ENCODE results near the gene BST1.

Gene BST1

GRCh38 chr4:15753081-15753480, 50.2 kb downstream of the BST1 start:
- no peak for DNase-seq

- DNase-seq, result no peak
These were observed 50.9 kb downstream of the BST1 start for GRCh38 chr4:15753786-15754185.

- DNase-seq, result peak; percentile 61
These were observed 51.5 kb downstream of the BST1 start for GRCh38 chr4:15754323-15754722.

GRCh38 chr4:15755321-15756155, 52.7 kb downstream of the BST1 start:
- DNase-seq, result peak; percentile 47

- peak; percentile 94 for DNase-seq
These were observed 53.5 kb downstream of the BST1 start for GRCh38 chr4:15756361-15756861.

GRCh38 chr4:15757054-15757453, 54.2 kb downstream of the BST1 start:
- no peak for DNase-seq

- no peak for DNase-seq
These were observed 55.4 kb downstream of the BST1 start for GRCh38 chr4:15758294-15758693.

- peak; percentile 70 for DNase-seq
These were observed 59.6 kb downstream of the BST1 start for GRCh38 chr4:15762460-15762859.

GRCh38 chr4:15765391-15765790, 62.5 kb downstream of the BST1 start:
- no peak for DNase-seq

- DNase-seq, result peak; percentile 66
These were observed 63.2 kb downstream of the BST1 start for GRCh38 chr4:15765910-15766697.

GRCh38 chr4:15766821-15767220, 64.0 kb downstream of the BST1 start:
- no peak for DNase-seq

- no peak for DNase-seq
These were observed 66.3 kb downstream of the BST1 start for GRCh38 chr4:15769202-15769601.

- no peak for DNase-seq
These were observed 68.6 kb downstream of the BST1 start for GRCh38 chr4:15771216-15772058.

GRCh38 chr4:15774020-15774420, 71.2 kb downstream of the BST1 start:
- peak; percentile 69 for DNase-seq

GRCh38 chr4:15776871-15777648, 74.2 kb downstream of the BST1 start:
- DNase-seq, result no peak

- no peak for DNase-seq
These were observed 74.9 kb downstream of the BST1 start for GRCh38 chr4:15777697-15778288.

GRCh38 chr4:15778289-15779241, 75.7 kb downstream of the BST1 start, which contains the start of gene CD38:
TSS of gene CD38 (plus strand) at chr4:15778328. CDS start at chr4:15778415, 87 bp downstream.
- peak; percentile 86 for DNase-seq

GRCh38 chr4:15779306-15779705, 76.4 kb downstream of the BST1 start:
- peak; percentile 44 for DNase-seq

GRCh38 chr4:15779809-15780208, 76.9 kb downstream of the BST1 start:
- peak; percentile 17 for DNase-seq

- peak; percentile 85 for DNase-seq
These were observed 78.7 kb downstream of the BST1 start for GRCh38 chr4:15781427-15782095.

Measured in MV-4-11 (cell line).